22Rv1 (cell line): ENCODE results near the gene LRCH1.

Experiments
- CTCF ChIP-seq: fragments of 450-650 bp; IDR thresholded peaks from 2 replicates; pipeline ENCODE4 v1.5.1; 2017; ENCODE audit warnings: mild to moderate bottlenecking
- ZFX ChIP-seq: fragments of 450-650 bp; IDR thresholded peaks from 2 replicates; pipeline ENCODE4 v1.6.1; 2017; ENCODE audit warnings: antibody characterized with exemption, borderline replicate concordance

DNA sequence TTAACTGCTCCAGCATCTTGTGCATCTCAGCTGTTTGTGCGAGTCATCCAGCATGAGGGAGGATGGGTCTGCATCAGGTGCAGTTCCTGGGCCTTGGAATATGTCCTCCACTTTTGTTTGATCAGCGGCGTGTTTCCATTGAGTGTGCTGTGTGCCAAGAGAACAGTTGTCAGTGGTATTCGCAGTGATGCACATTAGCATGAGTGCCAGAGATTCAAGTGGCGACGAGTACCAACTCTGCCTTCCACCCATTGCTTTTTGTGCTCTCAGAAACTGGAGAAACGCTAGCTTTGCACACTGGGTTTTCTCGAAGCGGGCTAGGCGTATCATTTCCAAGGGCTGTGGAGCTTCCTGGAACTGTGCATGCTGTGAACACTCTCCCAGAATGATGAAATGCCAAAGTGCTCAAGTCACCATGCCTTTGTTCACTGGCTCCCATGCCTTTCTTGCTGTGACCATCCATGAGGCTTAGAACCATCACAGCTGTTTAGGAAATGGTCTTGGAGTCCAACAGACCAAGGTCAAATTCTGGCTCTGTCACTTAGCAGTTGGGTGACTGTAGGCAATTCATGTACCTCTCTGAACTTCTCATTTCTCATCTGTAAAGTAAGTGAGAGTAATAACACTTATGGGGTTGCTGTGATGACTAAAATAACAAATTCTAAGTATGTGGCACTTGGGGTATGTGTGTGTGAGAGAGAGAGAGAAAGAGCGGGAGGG lies 18.4 kb downstream of the LRCH1 start:
- TF ChIP-seq CTCF = no peak
- TF ChIP-seq ZFX = no peak
